ENCODE results near the gene DOCK6.

Gene DOCK6

DNA sequence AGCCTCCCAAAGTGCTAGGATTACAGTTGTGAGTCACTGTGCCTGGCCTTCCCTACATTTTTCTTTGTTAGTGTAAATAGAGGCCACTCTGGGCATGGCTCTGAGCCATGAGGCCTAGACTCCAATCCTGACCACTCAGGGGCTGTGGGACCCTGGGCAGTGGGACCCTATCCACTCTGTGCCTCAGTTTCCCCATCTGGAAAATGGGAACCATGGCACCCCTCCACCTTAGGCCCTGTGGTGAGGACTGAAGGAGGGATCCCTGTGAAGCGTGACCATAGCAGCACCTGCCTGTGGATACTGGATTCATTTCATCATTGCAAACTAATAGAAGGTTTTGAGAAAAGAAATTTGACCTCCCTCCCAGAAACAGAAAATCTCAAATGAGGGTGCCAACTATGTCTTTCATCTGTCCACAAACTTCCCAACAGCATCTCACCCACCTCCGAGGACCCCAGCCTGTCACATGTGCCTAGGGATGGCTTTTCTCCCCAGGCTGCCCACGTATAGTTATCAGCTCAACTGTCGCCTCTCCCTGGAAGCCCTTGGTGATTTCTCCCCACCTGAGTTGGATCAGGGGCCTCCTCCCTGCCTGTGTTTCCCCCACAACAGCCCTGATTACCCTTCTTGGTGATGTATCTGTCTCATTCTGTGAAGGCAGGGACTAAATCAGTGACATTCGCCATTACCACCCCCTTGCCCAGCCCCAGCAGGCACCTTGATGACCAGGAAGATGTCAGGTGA lies 17.3 kb downstream of the DOCK6 start:
- no peak for DNase-seq

DNA sequence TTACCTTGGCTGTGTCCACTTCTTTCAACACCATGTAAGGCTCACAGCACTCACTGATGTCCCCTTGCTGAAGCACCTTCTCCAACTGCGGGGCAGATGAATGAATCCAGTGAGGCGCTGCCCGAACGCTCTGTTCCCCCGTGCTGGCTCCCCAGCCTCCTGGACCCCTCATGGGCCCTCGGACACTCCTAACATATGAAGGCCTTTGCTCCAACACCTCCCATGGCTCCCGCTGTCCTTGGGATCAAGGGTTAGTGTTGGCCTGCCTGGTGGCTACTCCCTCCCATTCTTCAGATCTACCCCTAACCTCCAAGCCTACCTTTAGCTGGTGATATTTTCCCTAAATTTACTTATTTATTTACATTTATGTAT lies 18.5 kb downstream of the DOCK6 start:
- no peak for DNase-seq

DNA sequence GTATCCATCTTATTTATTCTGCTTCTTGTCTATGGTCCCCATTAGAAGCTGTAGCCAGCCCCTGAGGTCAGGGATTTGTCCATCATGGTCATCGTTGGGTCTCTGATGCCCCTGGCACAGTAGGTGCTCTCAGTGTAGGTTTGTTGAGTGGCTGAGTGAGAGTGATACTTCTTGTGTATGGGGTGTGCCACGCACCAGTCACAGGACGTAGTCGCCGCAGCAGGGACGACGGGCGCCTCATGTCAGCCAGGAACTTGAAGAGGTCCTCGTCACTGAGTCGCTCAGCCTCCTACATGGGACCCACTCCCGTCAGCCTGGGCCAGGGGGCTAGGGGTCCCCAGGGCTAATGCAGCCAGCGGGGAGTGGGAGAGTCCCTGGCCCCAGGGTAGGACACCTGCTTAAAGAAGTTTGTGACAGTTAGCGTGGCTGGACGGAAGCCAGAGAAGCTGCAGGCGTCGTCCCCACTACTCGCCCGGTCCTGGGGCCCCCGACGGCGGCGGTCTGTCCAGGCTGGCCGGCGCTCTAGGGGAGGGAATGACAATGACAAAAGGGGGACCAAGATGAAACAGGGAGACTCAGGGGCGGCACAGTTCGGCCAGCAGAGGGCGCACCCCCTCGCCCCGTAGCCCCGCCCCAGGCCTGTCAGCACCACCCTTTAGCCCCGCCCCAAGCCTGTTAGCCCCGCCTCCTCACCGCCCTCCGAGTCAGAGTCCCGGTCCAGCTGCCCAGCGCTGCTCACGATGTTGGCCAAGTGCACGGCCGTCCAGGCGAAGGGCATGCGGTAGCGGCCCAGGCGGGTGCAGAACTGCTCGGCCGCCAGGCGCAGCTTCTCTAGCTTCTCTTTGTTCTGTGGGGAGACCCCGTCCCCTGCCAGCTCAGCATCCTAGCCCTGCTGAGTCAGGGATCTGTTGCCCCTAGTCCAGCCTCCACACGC lies 19.2 kb downstream of the DOCK6 start:
- peak; percentile 11 for DNase-seq

GRCh38 chr19:11242025-11242424 lies 20.3 kb downstream of the DOCK6 start:
- no peak for DNase-seq

DNA sequence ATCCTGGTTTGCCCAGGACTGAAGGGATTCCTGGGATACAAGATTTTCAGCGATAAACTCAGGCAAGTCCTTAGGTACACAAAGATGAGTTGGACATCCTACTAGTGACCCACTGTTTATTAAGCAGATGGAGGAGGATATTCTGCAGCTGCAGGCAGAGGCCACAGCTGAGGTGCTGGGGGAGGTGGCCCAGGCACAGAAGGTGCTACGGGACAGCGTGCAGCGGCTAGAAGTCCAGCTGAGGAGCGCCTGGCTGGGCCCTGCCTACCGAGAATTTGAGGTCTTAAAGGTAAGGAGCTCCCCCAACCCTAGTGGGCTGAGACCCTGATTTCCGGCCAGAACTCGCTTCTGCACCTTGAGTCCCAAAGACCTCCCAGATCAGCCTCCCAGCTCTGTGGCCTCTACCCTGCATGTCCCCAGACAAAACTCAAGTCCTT lies 22.3 kb downstream of the DOCK6 start:
- no peak for DNase-seq

DNA sequence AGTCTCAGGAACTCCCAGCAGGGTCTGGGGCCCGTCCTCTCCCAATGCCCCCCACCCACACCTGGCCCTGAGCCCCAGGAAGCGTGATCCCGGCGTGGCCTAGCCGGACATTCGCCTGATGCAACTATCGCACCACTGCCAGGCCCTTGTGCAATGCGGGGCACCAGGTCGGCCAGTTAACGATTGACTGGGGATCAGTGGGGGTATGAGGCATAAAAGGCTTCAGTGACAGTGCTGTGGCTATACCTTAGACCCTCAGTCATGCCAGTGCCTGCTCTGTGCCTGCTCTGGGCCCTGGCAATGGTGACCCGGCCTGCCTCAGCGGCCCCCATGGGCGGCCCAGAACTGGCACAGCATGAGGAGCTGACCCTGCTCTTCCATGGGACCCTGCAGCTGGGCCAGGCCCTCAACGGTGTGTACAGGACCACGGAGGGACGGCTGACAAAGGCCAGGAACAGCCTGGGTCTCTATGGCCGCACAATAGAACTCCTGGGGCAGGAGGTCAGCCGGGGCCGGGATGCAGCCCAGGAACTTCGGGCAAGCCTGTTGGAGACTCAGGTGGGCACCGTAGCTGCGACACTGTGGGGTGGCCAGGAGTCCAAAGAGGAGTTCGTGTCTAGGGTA lies 22.8 kb downstream of the DOCK6 start, which contains the start of gene ANGPTL8:
Gene ANGPTL8 (plus strand): TSS at position 243 of the 624 bp plus-strand sequence. CDS start 19 bp downstream, at position 262.
- no peak for DNase-seq

- DNase-seq: no peak
These were observed 23.4 kb downstream of the DOCK6 start for GRCh38 chr19:11238781-11239376.

DNA sequence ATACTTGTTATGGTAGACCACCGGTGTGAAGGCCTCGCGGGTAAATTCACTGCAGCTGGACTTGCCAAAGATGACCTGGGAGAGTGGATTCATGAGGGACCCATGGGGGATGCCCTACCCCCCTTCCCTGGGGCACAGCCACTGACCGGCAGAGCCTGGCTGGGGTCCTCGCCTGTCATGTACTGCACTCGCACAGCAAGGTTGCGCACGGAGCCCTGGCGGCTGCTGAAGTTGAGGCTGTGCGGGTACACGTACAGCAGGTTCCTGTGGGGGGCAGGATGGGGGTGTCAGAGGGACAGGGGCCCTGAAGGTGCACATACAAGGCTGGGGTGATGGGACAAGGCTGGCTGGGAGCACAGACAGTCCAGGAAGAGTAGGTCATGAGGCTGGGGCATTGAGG lies 24.3 kb downstream of the DOCK6 start:
- DNase-seq: no peak

DNA sequence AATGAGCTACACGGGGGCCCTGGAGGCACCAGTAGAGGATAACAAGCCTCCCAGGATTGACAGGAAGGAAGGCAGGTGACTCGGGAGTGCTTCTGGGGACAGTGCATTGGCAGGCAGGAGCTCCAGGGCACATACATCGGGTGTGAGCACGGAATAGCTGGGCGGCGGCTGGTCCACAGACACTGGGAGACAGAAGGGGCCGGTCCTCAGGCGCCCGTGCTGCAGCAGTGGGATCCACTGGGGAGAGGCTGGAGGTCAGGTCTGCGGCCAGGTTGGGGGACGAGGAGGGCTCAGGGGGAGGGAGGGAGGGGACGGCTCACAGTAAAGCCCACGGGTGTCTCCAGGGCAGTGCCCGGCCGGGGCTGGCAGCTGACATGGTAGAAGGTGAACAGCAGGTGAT lies 25.0 kb downstream of the DOCK6 start:
- no peak for DNase-seq

DNA sequence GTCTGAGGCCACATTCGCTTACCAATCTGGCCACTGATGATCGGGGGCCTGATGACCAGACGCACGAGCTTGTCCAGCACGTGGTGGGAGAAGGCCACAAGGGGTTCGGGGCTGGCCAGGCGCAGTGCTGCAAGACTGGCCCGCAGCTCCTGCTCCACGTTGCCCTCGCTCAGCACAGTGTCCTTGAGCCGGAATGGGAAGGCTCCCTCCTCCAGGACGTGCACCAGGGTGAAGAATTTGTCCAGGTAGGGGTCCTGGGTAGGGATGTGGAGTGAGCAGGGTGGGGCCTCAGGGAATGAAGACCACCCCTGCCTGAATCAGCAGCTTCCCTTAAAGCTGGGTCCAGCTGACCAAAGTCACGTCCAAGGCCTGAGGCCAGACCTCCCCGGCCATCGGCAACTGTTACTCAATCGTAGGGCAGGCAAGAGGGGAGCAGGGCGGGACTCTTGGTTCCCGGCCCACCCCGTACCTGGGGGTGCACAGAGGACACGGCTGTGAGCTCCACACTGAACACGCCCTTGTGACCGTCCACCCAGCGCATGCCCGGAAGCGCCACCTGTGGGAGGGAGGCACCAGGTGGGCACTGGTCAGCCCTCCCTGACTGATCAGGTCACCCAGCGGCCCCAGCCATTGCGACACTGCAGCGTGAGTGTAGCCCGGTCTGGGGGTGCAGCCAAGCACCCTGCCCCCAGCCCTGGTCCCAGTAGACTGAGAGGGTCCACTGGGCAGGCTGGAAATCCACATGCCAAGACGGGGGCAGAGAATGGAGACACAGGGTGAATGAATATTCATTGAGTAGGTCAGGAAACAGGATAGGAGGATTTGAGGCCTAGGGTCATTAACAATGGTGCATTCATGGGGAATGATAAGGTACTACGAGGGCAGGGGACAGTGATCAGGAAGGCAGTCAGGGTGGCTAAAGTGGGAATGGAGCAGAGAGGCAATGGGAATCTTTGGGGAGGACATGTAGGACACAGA lies 25.7 kb downstream of the DOCK6 start:
- DNase-seq: no peak

GRCh38 chr19:11234486-11235075 lies 27.7 kb downstream of the DOCK6 start:
- no peak for DNase-seq

DNA sequence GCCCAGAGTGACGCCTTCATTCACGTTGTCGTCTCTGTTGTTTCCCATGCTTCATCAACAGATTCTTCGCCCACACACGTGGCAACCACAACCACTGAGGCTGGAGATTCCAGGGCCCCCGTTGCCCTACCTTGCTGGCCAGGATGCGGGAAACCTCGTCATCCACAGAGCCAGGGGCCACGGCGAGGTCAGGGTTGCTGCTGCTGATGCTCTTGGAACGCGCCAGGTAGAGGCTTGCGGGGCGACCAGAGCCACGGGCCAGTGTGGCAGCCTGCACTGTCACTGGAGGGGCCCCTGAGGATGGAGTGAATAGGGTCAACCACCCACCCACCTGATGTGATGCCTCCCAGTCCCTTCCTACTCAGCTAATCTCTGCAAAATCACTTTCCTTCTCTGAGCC lies 29.3 kb downstream of the DOCK6 start:
- DNase-seq: no peak

DNA sequence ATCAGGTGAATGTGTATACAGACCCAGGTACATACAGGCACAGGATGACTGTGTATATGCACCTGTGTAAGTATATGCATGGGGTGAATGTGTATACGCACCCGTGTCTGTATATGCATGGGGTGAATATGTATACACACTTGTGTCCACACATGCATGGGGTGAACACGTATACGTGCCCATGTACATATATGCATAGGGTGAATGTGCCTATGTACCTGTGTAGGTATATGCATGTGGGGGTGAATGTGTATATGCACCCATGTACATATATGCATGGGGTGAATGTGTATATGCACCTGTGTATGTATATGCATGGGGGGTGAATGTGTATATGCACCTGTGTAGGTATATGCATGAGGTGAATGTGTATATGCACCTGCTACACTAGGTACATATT lies 29.8 kb downstream of the DOCK6 start:
- DNase-seq: no peak

DNA sequence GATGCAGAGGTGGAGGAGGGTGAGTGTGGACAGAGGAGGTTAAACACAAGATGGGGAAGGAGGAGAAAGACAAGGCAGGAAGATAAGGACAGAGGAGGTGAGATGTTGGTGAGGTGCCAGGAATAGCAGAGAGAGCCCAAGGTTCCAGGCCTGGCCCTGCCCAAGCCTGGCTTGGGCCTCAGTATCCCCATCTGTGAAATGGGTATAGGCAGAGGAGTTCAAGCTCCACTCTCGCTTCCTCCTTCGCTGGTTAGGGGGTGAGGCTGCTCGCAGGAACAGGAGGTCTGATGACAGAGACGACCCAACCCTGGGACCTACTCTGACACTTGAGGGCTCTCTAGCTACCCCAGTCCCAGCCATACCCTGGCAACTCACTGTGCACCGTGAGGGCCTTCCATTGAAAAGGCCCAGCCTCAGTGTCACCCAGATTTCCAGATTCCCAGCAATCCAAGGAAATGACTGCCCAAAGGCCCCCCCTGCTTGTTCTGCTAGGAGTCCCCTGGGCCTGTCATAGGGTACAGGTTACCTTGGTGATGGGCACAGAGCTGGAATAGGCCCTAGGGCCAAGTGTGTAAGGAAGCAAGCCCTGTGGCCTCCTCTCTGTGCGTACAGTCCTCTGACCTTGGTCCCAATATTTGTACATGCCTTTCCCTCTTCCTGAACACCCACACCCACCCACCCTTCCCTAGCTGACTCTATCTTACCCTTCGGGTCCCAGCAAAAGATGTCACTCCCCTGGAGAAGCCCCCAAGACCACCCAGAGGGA lies 31.5 kb downstream of the DOCK6 start:
- no peak for DNase-seq

- no peak for DNase-seq
These were observed 35.0 kb downstream of the DOCK6 start for GRCh38 chr19:11227195-11227886.

DNA sequence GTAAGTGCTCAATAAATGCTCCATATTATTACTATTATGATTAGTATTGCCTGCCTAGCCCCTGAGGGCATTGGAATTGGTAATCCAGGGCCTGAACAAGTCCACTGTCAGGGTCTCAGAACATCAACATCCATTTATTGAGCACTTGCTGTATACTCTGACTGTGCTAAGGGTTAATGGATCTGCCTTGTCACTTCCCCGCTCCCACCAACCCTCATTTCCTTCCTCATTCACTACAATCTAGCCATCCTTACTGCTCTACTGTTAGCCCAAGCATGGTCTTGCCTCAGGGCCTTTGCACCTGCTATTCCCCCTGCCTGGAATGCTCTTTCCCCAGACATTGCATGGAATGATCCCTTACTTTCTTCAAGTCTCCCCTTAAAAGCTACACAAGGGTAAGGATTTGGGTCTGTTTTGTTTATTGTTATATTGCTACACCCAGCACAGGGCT lies 35.6 kb downstream of the DOCK6 start:
- no peak for DNase-seq

- DNase-seq: no peak
These were observed 36.5 kb downstream of the DOCK6 start for GRCh38 chr19:11225815-11226214.

GRCh38 chr19:11225172-11225571 lies 37.2 kb downstream of the DOCK6 start:
- no peak for DNase-seq

DNA sequence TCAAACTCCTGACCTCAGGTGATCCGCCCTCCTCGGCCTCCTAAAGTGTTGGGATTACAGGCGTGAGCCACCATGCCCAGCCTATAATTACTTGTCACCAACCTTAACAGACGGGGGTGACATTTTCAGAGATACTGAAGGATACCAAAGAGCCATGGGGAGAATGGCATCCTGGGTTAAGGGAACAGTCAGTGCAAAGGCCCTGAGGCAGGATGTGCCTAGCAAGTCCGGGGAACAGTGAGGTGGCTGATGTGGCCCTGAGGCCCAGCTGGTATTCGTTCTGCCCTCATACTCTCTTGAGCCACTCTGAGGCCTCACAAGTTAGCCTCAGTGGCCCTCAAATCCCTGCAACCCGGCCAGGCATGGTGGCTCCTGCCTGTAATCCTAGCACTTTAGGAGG lies 37.9 kb downstream of the DOCK6 start:
- no peak for DNase-seq

GRCh38 chr19:11223200-11223599 lies 39.1 kb downstream of the DOCK6 start:
- DNase-seq: no peak

All from GOT3 (cell line).